SK-N-MC (cell line): ENCODE data around the gene TTC7B.

Experiments used
- DNase-seq: peaks from one replicate; pipeline ENCODE4 v3.0.0-alpha.2; 2011; ENCODE audit warnings: low read depth, low spot score
- H3K27ac ChIP-seq: fragments of 200-600 bp; sonication (generic); 2 replicates; pipeline ENCODE4 v1.5.1; 2016; ENCODE audit warnings: mixed run types
- H3K36me3 ChIP-seq: fragments of 200-600 bp; sonication (generic); 2 replicates; pipeline ENCODE4 v1.6.1; 2017; ENCODE audit warnings: antibody characterized with exemption, low read length, mixed read lengths; ENCODE audit not compliant: insufficient read depth
- H3K4me3 ChIP-seq: fragments of 200-600 bp; sonication (generic); 2 replicates; pipeline ENCODE4 v1.5.1; 2016
- H3K9ac ChIP-seq: fragments of 200-600 bp; sonication (generic); 2 replicates; pipeline ENCODE4 v1.8.0; 2017; ENCODE audit warnings: mixed run types, mixed read lengths; ENCODE audit not compliant: insufficient read length
- H3K9me3 ChIP-seq: fragments of 200-600 bp; sonication (generic); 2 replicates; pipeline ENCODE4 v1.6.1; 2017; ENCODE audit warnings: low read depth, mild to moderate bottlenecking, antibody characterized with exemption, low read length, moderate library complexity, mixed read lengths
- EZH2 ChIP-seq: fragments of 200-600 bp; sonication (generic); IDR thresholded peaks from one replicate; pipeline ENCODE4 v1.6.1; 2017; ENCODE audit warnings: antibody characterized with exemption
- FOXP2 ChIP-seq: optimal IDR thresholded peaks from 2 replicates; pipeline ENCODE3; 2011; ENCODE audit warnings: mild to moderate bottlenecking, moderate library complexity; ENCODE audit not compliant: insufficient read depth; ENCODE audit errors: extremely low read length, control extremely low read depth
- POLR2AphosphoS5 ChIP-seq: IDR thresholded peaks from 2 replicates; pipeline ENCODE4 v1.6.1; 2012; ENCODE audit warnings: mild to moderate bottlenecking, low read depth, low read length, borderline replicate concordance

Gene TTC7B

DNA sequence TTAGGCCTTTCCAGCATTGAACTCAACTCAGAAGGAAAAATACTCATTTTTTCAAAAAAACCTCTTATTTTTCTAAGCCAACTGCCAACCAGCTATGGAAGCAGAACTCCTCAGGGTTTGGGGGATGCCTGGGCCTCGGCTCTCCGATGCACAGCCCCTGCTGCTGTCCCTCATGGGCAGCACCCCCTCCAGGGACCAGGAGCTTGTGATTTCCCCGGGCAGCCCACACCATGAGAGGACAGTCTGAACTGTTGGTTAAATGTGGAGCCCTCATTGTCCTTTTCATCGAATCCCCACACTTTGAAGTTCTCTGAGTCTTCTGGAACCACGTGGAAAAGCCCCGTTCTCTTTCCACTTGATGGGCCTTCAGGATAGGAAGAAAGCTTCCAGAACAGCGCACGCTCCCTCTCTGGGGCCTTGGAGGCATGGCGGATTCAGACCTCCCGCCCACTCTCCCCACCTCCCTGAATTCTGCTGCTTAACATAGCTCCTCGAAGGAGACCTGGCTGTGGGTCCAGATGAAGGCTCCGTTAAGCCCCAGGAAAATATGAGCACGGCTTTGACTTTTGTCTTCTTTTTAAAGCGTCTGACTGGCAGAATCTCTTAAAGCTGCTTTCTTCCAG is 262.8 kb downstream of the TTC7B start:
- no peak overlapping the region for H3K4me3 ChIP-seq
- H3K9ac ChIP-seq = no peak overlapping the region
- H3K9me3 ChIP-seq = no peaks in the 10 kb centered on the region
- H3K36me3 ChIP-seq = no peaks in the 10 kb centered on the region
- no peak for DNase-seq
- H3K27ac ChIP-seq = no peak overlapping the region
- TF ChIP-seq EZH2 (no peak), FOXP2 (no peak), POLR2AphosphoS5 (no peak)

DNA sequence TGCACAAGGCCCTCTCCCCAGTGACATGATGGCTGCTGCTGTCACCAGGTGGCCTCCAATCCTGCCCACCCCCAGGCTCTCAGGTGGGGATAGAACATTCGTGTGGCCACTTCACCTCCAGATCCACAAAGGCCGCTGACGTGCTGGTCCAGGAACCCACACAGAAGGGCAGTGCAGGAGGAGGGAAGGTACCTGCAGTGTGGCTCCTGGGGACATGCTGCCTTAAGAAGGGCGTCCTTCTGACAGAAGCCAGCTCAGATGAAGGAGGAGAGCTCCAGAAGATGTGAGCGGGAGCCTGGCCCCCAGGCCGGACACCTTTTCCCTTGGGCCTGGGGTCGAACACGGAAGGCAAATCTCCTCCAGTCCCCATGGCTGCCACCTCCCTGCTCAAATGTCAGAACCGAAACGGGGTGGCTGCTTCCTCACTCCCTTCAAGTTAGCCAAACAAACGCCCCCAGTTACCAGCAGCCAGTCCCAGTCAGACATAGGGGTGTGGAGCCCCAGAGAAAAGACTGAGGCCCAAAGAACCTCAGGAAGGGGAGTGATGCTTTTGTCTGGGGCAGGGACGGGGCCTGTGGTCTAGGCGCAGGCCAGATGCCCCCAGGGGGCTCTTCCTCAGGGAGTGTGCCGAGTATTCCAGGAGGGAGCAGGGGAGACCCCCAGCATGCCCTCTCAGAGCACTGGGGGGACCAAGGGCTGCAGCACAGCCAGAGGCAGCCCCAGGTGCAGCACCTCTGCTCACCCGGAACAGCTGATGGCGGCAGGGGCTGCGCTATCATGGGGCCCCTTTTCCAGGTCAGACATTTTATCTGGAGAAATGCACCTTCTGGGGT is 263.5 kb downstream of the TTC7B start:
- H3K9me3 ChIP-seq = no peaks in the 10 kb centered on the region
- H3K27ac ChIP-seq = no peak overlapping the region
- H3K36me3 ChIP-seq = no peaks in the 10 kb centered on the region
- no peak overlapping the region for H3K9ac ChIP-seq
- H3K4me3 ChIP-seq = no peak overlapping the region
- DNase-seq = no peak
- no peak for TF ChIP-seq FOXP2
- TF ChIP-seq EZH2 = no peak
- no peak for TF ChIP-seq POLR2AphosphoS5

DNA sequence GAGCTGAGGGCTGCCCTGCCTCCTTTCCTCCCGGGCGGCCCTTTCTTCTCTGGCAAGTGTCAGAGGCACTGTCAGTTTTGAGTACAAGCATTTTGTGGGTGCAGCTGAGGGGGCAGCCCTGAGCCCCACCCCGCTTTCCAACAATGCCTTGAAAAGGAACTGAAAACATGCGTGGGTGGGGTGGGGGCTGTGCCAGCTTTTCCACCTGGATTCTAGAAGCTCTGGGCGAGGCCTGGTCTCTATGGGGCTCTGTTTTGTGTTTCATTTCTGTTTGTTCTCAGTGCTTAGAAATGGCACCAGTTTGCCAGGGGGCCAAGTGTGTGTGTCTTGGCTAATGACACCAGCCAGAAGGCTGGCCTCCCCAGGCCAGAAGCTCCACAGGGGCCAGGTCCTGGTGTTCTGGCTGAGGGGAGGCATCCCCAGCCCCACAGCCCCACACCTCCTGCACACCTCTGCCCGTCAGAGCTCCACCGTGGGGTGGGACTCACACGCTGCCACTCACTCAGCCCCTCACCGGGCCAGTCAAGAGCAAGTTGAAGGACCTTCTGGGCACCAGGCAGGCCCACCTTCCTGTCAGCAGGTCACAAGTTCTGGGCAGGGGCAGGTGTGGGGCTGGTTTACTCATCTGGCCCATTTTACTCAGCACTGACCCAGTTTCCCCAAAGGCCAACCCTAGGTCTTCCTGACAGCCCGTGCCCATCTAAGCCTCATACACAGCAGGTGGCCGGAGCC is 264.3 kb downstream of the TTC7B start:
- TF ChIP-seq EZH2 (no peak), FOXP2 (no peak), POLR2AphosphoS5 (no peak)
- Histone ChIP-seq H3K36me3 (no peaks in the 10 kb centered on the region), H3K9me3 (no peaks in the 10 kb centered on the region), H3K4me3 (no peak overlapping the region), H3K9ac (no peak overlapping the region), H3K27ac (no peak overlapping the region)
- DNase-seq = no peak

DNA sequence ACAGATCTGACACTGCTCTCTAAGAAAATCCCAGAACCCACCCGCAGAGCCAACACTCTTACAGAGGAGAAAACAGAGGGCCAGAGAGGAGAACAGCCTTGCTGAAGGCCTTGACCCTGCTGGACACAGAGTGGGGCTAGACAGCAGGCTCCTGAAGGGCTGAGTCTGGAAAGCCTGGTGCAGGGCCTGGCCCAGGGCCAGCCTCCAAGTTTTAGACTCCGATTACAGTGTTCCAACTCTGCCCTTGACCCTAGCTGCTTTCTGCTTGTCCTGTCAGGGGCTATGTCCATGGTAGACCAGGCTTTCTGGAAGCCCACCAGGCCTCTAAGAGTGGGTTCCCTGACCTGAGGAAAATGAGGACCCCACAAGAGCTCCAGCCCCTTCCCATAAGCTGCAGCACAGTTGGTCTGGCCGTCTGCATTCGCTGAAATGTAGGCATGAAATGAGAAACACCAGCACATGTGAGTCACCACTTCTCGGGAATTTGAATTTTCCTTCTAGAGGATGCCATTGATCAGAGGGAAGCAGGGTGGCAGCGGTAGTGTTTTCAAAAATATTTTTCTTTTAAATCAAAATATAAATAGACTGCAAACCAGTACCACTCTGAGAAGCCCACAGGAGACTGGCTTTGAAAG is 265.0 kb downstream of the TTC7B start:
- no peak for DNase-seq
- no peak overlapping the region for H3K9ac ChIP-seq
- no peaks in the 10 kb centered on the region for H3K9me3 ChIP-seq
- H3K27ac ChIP-seq = no peak overlapping the region
- TF ChIP-seq POLR2AphosphoS5 (no peak), EZH2 (no peak), FOXP2 (no peak)
- H3K36me3 ChIP-seq = no peaks in the 10 kb centered on the region
- no peak overlapping the region for H3K4me3 ChIP-seq

DNA sequence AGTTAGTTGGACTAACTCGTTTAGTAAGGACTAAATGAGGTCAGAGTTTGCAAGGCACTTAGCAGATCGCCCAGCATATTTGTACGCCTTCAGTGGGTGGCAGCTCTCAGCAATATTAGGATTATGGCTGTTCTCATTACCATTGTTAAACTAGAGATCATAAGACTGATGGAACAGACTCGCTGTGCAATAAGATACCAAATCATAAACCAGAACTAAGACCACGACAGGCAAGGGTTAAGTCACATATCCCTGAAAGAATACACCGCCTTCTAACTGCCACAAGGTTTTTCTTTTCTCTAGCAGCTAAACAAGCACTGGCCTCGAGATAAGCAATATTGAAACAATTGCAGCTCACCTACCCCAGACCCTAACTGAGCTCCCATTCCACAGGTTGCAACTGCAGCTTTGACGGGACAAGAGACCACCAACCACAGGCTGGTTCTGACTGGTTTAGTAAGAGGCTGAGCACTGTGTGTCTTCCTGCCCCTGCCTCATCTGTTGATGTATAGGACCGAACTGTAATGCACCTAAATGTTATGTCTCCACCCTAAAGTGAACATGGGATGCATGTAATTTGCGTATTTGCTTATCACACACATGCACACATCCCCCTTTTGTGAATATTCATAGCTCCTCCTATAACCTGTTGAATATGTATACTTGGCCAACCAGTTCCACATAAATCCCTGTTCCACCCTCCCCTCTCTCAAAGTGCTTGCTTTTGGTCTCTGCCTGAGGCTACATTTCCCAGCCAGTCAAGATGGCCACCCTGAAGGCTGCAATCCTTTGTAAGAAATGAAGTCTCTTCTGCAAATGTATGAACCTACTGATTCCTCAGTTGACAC is 266.2 kb downstream of the TTC7B start:
- no peaks in the 10 kb centered on the region for H3K36me3 ChIP-seq
- H3K9ac ChIP-seq = no peak overlapping the region
- H3K4me3 ChIP-seq = no peak overlapping the region
- no peak for TF ChIP-seq EZH2
- TF ChIP-seq FOXP2 = no peak
- TF ChIP-seq POLR2AphosphoS5 = no peak
- no peak for DNase-seq
- no peak overlapping the region for H3K27ac ChIP-seq
- H3K9me3 ChIP-seq = no peaks in the 10 kb centered on the region

DNA sequence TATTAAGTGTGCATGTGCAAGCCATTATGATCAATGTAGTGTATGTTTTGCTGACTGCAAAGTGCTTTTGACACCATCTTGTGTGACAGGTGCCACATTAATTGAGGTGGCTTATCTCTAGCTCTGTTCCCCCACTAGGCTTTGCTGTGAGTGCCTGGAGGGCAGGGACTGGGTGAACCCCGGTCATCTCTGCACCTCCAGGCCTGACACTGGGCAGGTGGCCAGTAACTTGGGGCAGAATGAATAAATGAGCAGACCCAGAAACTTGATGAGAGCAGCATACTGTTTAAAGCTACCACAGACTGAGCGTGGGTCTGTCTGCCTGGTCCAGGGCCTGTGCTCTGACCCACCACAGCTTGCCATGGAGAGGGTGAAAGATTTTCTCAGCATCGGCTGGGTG is 267.8 kb downstream of the TTC7B start:
- no peak for TF ChIP-seq EZH2
- TF ChIP-seq FOXP2 = no peak
- no peak for TF ChIP-seq POLR2AphosphoS5
- Histone ChIP-seq H3K9me3 (no peaks in the 10 kb centered on the region), H3K4me3 (no peak overlapping the region), H3K27ac (no peak overlapping the region), H3K9ac (no peak overlapping the region), H3K36me3 (no peaks in the 10 kb centered on the region)
- DNase-seq = no peak

DNA sequence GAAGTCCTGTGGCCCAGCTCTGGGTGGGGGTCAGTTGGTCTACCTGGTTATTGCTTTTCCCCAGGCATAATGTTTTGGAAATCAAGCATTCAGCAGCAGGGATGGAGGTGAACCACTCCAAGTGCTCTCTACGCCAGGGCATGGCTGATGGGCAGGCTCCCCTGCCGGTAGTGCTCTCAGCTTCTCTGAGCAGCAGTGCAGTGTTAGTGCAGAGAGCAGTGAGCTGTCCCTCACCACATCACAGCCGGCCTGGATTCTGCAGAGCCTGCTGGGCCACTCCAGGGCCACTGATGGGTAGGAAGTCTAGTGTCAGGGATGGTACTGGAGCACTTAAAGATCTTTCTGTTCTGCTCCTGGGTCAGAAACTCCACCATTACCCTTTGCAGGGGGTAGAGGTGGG is 268.3 kb downstream of the TTC7B start:
- DNase-seq = no peak
- Histone ChIP-seq H3K9ac (no peak overlapping the region), H3K4me3 (no peak overlapping the region), H3K36me3 (no peaks in the 10 kb centered on the region), H3K27ac (no peak overlapping the region), H3K9me3 (no peaks in the 10 kb centered on the region)
- TF ChIP-seq FOXP2 (no peak), POLR2AphosphoS5 (no peak), EZH2 (no peak)
